Suprapubic skin (tissue), 4 donors: ENCODE data around the gene EXPH5.

ENCODE experiments used
- CTCF ChIP-seq, 2 donors: fragments of 200-600 bp in 1 of 2; fragments of 450-650 bp in 1 of 2; sonication (generic) in 1 of 2; IDR thresholded peaks; one replicate each; pipeline ENCODE4 v1.5.1; 2016 to 2019; ENCODE audit warnings: antibody characterized with exemption in 2 of 2, mild to moderate bottlenecking in 1 of 2, moderate library complexity in 1 of 2
- POLR2A ChIP-seq, 2 donors: fragments of 450-650 bp; IDR thresholded peaks; one replicate each; pipeline ENCODE4 v1.6.1; 2017; ENCODE audit warnings: antibody characterized with exemption in 2 of 2, mild to moderate bottlenecking in 2 of 2, moderate library complexity in 2 of 2
- POLR2AphosphoS5 ChIP-seq, 3 donors: sonication (generic); formaldehyde crosslinking; IDR thresholded peaks; one replicate each; pipeline ENCODE4 v1.6.1; 2017; ENCODE audit warnings: antibody characterized with exemption in 3 of 3

GRCh38 chr11:108525161-108525560 lies 68.4 kb downstream of the EXPH5 start:
- TF ChIP-seq CTCF (IDR thresholded peaks at IDR 0.05): no peak
- TF ChIP-seq POLR2AphosphoS5 (IDR thresholded peaks at IDR 0.05): no peak
- TF ChIP-seq POLR2A (IDR thresholded peaks at IDR 0.05): no peak
